H1 (cell line): ENCODE results near the gene ADGRL2. TPM values are rescaled to one million over a fixed set of nuclear protein-coding genes. Genes with fewer than 3 reads are reported as not detected.
A peak's percentile ranks its signal among the peaks of the same experiment; 100 is the strongest.

Experiments used
- CTCF ChIA-PET: fragments of 300-600 bp; sonication (Branson Sonifier 250); formaldehyde crosslinking; loops from one replicate; lab custom pipeline; 2021; ENCODE audit not compliant: partially characterized antibody; lab: Charles Lee
- POLR2A ChIA-PET: fragments of 300-600 bp; sonication (Branson Sonifier 250); formaldehyde crosslinking; loops from one replicate; lab custom pipeline; 2021; ENCODE audit warnings: inconsistent platforms; ENCODE audit not compliant: partially characterized antibody; lab: Charles Lee
- DNase-seq, 2 experiments: peaks; one replicate each; pipeline versions ENCODE4 v3.0.0 to v3.0.0-alpha.2; 2010 to 2022; ENCODE audit warnings: low spot score in 2 of 2, low read depth in 1 of 2, mixed read lengths in 1 of 2
- FAIRE-seq: peaks from 2 replicates; lab custom pipeline; 2011; peaks lifted over from hg19 to GRCh38; lab: Jason Lieb, UNC
- H2AFZ ChIP-seq: 2 replicates; pipeline ENCODE4 v1.8.1; 2012; ENCODE audit warnings: low read length, inconsistent platforms
- H2AK5ac ChIP-seq: 2 replicates; pipeline ENCODE4 v1.6.1; 2013; ENCODE audit warnings: low read depth, low read length
- H2BK120ac ChIP-seq: replicated peaks from 2 replicates; pipeline ENCODE3; 2013; ENCODE audit warnings: low read depth, low read length, inconsistent platforms
- H2BK12ac ChIP-seq: 2 replicates; pipeline ENCODE4 v1.6.1; 2013; ENCODE audit warnings: low read depth, low read length
- H2BK15ac ChIP-seq: 2 replicates; pipeline ENCODE4 v1.6.1; 2013; ENCODE audit warnings: low read length
- H2BK20ac ChIP-seq: 2 replicates; pipeline ENCODE4 v1.6.1; 2013; ENCODE audit warnings: low read length
- H2BK5ac ChIP-seq: 2 replicates; pipeline ENCODE4 v1.6.1; 2013; ENCODE audit warnings: low read depth, low read length
- H3K14ac ChIP-seq: 2 replicates; pipeline ENCODE4 v1.6.1; 2013; ENCODE audit warnings: inconsistent platforms; ENCODE audit not compliant: insufficient read length
- H3K18ac ChIP-seq: 2 replicates; pipeline ENCODE4 v1.6.1; 2013; ENCODE audit warnings: low read length; ENCODE audit errors: extremely low read depth
- H3K23ac ChIP-seq: 2 replicates; pipeline ENCODE4 v1.6.1; 2013; ENCODE audit warnings: inconsistent platforms; ENCODE audit not compliant: insufficient read length
- H3K23me2 ChIP-seq: 2 replicates; pipeline ENCODE4 v1.6.1; 2013; ENCODE audit warnings: low read depth, low read length
- H3K27ac ChIP-seq: 2 replicates; pipeline ENCODE4 v1.6.1; 2011; ENCODE audit warnings: low read depth, low read length, inconsistent platforms
- H3K27me3 ChIP-seq, 4 experiments: replicated peaks in 1 of 4; 1 replicate in 1 of 4; 2 replicates in 3 of 4; pipeline versions ENCODE4 v1.6.1 to v1.8.1; 2011 to 2013; ENCODE audit warnings: low read length in 3 of 4, mild to moderate bottlenecking in 3 of 4, inconsistent platforms in 2 of 4, mixed read lengths in 2 of 4, moderate library complexity in 1 of 4; ENCODE audit not compliant: control insufficient read depth in 3 of 4, insufficient read depth in 3 of 4; ENCODE audit errors: extremely low read depth in 1 of 4
- H3K36me3 ChIP-seq, 4 experiments: 2 replicates each; pipeline versions ENCODE4 v1.6.1 to v1.8.1; 2011 to 2013; ENCODE audit warnings: mild to moderate bottlenecking in 4 of 4, low read length in 3 of 4, moderate library complexity in 2 of 4, control low read depth in 1 of 4, inconsistent platforms in 1 of 4; ENCODE audit not compliant: insufficient read depth in 4 of 4, control insufficient read depth in 2 of 4
- H3K4ac ChIP-seq: replicated peaks from 2 replicates; pipeline ENCODE3; 2013; ENCODE audit warnings: low read length, low read depth, mixed read lengths, inconsistent platforms; ENCODE audit not compliant: insufficient read length
- H3K4me1 ChIP-seq, 4 experiments: replicated peaks in 1 of 4; 1 replicate in 1 of 4; 2 replicates in 3 of 4; pipeline versions ENCODE4 v1.6.1 to v1.8.1; 2011 to 2013; ENCODE audit warnings: low read length in 3 of 4, inconsistent platforms in 2 of 4, mixed read lengths in 1 of 4; ENCODE audit not compliant: insufficient read depth in 4 of 4, control insufficient read depth in 3 of 4
- H3K4me2 ChIP-seq, 2 experiments: 2 replicates each; pipeline versions ENCODE4 v1.6.1 to v1.8.1; 2011 to 2013; ENCODE audit warnings: low read depth in 2 of 2, low read length in 2 of 2, control low read depth in 1 of 2, inconsistent platforms in 1 of 2, mild to moderate bottlenecking in 1 of 2; ENCODE audit not compliant: insufficient read depth in 1 of 2
- H3K4me3 ChIP-seq, 4 experiments: fragments of 200-600, 300-600 bp in 1 of 4; sonication (generic), shearing (Covaris generic), sonication (Bioruptor Twin) in 1 of 4; 2 replicates each; pipeline versions ENCODE4 v1.5.1 to v1.8.1; 2011 to 2016; ENCODE audit warnings: low read length in 4 of 4, low read depth in 3 of 4, control low read depth in 2 of 4, inconsistent platforms in 2 of 4, mild to moderate bottlenecking in 2 of 4, mixed read lengths in 1 of 4, moderate library complexity in 1 of 4; ENCODE audit not compliant: insufficient read depth in 2 of 4; ENCODE audit errors: extremely low read depth in 1 of 4
- H3K56ac ChIP-seq: replicated peaks from 2 replicates; pipeline ENCODE3; 2013; ENCODE audit warnings: low read depth, mild to moderate bottlenecking, mixed read lengths, low read length, inconsistent platforms; ENCODE audit not compliant: insufficient read length
- H3K79me1 ChIP-seq: 2 replicates; pipeline ENCODE4 v1.6.1; 2013; ENCODE audit warnings: low read depth, low read length, control low read depth
- H3K79me2 ChIP-seq, 2 experiments: 2 replicates each; pipeline versions ENCODE4 v1.6.1 to v1.8.1; 2012 to 2013; ENCODE audit warnings: low read length in 2 of 2, mild to moderate bottlenecking in 2 of 2, inconsistent platforms in 1 of 2; ENCODE audit not compliant: insufficient read depth in 2 of 2, control insufficient read depth in 1 of 2
- H3K9ac ChIP-seq, 4 experiments: replicated peaks in 1 of 4; 1 replicate in 1 of 4; 2 replicates in 3 of 4; pipeline versions ENCODE4 v1.6.1 to v1.8.1; 2011 to 2013; ENCODE audit warnings: low read depth in 3 of 4, low read length in 3 of 4, control low read depth in 2 of 4, mild to moderate bottlenecking in 2 of 4, moderate library complexity in 2 of 4, inconsistent platforms in 1 of 4; ENCODE audit errors: extremely low read depth in 1 of 4
- H3K9me3 ChIP-seq, 2 experiments: 2 replicates each; pipeline versions ENCODE4 v1.6.1 to v1.8.1; 2012 to 2013; ENCODE audit warnings: mild to moderate bottlenecking in 2 of 2, moderate library complexity in 2 of 2, control low read depth in 1 of 2, inconsistent platforms in 1 of 2, low read depth in 1 of 2, low read length in 1 of 2, mixed read lengths in 1 of 2; ENCODE audit not compliant: insufficient read depth in 2 of 2
- H4K20me1 ChIP-seq, 2 experiments: replicated peaks in 1 of 2; 2 replicates each; pipeline versions ENCODE3 to v1.8.1; 2011 to 2013; ENCODE audit warnings: inconsistent platforms in 2 of 2, low read length in 2 of 2, mild to moderate bottlenecking in 1 of 2; ENCODE audit not compliant: insufficient read depth in 2 of 2, control insufficient read depth in 1 of 2
- H4K5ac ChIP-seq: 2 replicates; pipeline ENCODE4 v1.6.1; 2013; ENCODE audit warnings: low read length, low read depth, mixed read lengths, inconsistent platforms; ENCODE audit not compliant: insufficient read length
- H4K8ac ChIP-seq: 2 replicates; pipeline ENCODE4 v1.8.0; 2013; ENCODE audit warnings: mild to moderate bottlenecking, moderate library complexity, low read length, inconsistent platforms; ENCODE audit not compliant: insufficient read depth; ENCODE audit errors: extremely low read depth
- H4K91ac ChIP-seq: replicated peaks from 2 replicates; pipeline ENCODE3; 2013; ENCODE audit warnings: low read length, mixed read lengths, inconsistent platforms; ENCODE audit not compliant: insufficient read length
- BRCA1 ChIP-seq: IDR thresholded peaks from 2 replicates; pipeline ENCODE4 v1.6.1; 2012; ENCODE audit warnings: low read depth, low read length, improper control_type of control experiment
- CBX5 ChIP-seq: fragments of 300-800, 300-1000 bp; sonication (generic); IDR thresholded peaks from 2 replicates; pipeline ENCODE4 v1.7.1; 2016; ENCODE audit warnings: antibody characterized with exemption, low read length, low read depth
- CEBPB ChIP-seq: IDR thresholded peaks from 2 replicates; pipeline ENCODE4 v1.6.1; 2012; ENCODE audit warnings: low read depth, low read length
- CHD2 ChIP-seq: IDR thresholded peaks from 2 replicates; pipeline ENCODE4 v1.6.1; 2012; ENCODE audit warnings: low read length, improper control_type of control experiment
- CREB1 ChIP-seq: IDR thresholded peaks from 2 replicates; pipeline ENCODE4 v1.6.1; 2012; ENCODE audit warnings: inconsistent platforms
- EP300 ChIP-seq, 2 experiments: IDR thresholded peaks; 1 replicate in 1 of 2; 2 replicates in 1 of 2; pipeline ENCODE4 v1.6.1; 2011 to 2012; ENCODE audit warnings: low read depth in 2 of 2, low read length in 2 of 2, mild to moderate bottlenecking in 2 of 2, borderline replicate concordance in 1 of 2, inconsistent platforms in 1 of 2, moderate library complexity in 1 of 2
- FOSL1 ChIP-seq: IDR thresholded peaks from 2 replicates; pipeline ENCODE4 v1.6.1; 2011; ENCODE audit warnings: mild to moderate bottlenecking, low read depth, low read length, moderate library complexity; ENCODE audit not compliant: insufficient read depth
- KDM5A ChIP-seq: fragments of 200-600 bp; IDR thresholded peaks from 2 replicates; pipeline ENCODE4 v1.7.1; 2012; ENCODE audit warnings: mild to moderate bottlenecking, low read length, inconsistent platforms, mixed read lengths
- PHF8 ChIP-seq: fragments of 200-600 bp; sonication (generic); conservative IDR thresholded peaks from 2 replicates; pipeline ENCODE4 v1.7.1; 2012; ENCODE audit warnings: low read depth, mild to moderate bottlenecking, inconsistent platforms, low read length, moderate library complexity
- RXRA ChIP-seq: IDR thresholded peaks from 2 replicates; pipeline ENCODE4 v1.6.1; 2011; ENCODE audit warnings: low read depth, mild to moderate bottlenecking, low read length, moderate library complexity; ENCODE audit not compliant: insufficient read depth
- SP2 ChIP-seq: IDR thresholded peaks from 2 replicates; pipeline ENCODE4 v1.6.1; 2012; ENCODE audit warnings: mild to moderate bottlenecking, low read length, inconsistent platforms
- ZNF274 ChIP-seq: IDR thresholded peaks from 2 replicates; pipeline ENCODE4 v1.7.0; 2012; ENCODE audit warnings: low read length, borderline replicate concordance; ENCODE audit errors: extremely low read depth
- WGBS, 2 experiments: shearing (Covaris generic) in 1 of 2; methylation state at CpG; one replicate each; pipeline versions ENCODE4 v1.1.6 to v1.1.7; 2013 to 2015; ENCODE audit warnings: low lambda C conversion rate in 2 of 2, mixed read lengths in 2 of 2, inconsistent platforms in 1 of 2, low coverage in 1 of 2, missing lambda C conversion rate in 1 of 2; ENCODE audit not compliant: insufficient replicate concordance in 2 of 2, insufficient coverage in 1 of 2, insufficient read length in 1 of 2; ENCODE audit errors: extremely low coverage in 1 of 2, missing lambda C conversion rate in 1 of 2; 5-methylcytosine and 5-hydroxymethylcytosine counted together
- polyA plus RNA-seq, 7 experiments: library from polyadenylated mRNA; depleted of rRNA in 3 of 7; stranded (reverse) in 5 of 7; unstranded in 2 of 7; fragments of >200 nt in 5 of 7; fragments of 200-250 nt in 2 of 7; gene quantifications; 1 replicate in 5 of 7; 2 replicates in 1 of 7; 4 replicates in 1 of 7; pipeline versions ENCODE4 v1.2.1 to v1.2.3, GENCODE V29; 2011 to 2013; ENCODE audit warnings: missing spikeins in 2 of 7, mixed read lengths in 2 of 7
- total RNA-seq: library from RNA; stranded (reverse); fragmentation: NEBNext Ultra II Directional; extraction: Animal tissue kit (Norgen Biotek cat#: 25700); gene quantifications from 2 replicates; pipeline ENCODE4 v1.2.1, GENCODE V29; 2021
- TF ChIP-seq, protein P1 (sequence below): IDR thresholded peaks from 2 replicates; pipeline ENCODE4 v1.6.1; 2012; ENCODE audit warnings: low read length, inconsistent platforms

Gene ADGRL2
- total and polyA plus RNA-seq, 2 of the 8 experiments (the other 6 are each of a cell fraction or from before 2014, with no cell fraction given), result 113 to 124 TPM

DNA sequence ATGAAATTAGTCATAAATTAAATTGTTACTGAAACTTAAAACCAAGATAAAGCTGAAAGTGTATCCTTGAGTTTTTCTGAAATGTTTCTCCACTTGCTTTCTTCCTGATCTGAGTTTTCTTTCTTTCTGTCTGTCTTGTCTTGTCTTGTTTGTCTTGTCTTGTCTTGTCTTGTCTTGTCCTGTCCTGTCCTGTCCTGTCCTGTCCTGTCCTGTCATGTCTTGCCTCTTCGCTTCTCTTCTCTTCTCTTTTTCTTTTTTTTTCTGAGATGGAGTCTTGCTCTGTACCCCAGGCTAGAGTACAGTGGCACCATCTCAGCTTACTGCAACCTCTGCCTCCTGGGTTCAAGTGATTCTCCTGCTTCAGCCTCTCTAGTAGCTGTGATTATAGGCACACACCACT, 73.7 kb downstream of the ADGRL2 start:
- ChIA-PET CTCF (no interaction called here), POLR2A (interaction anchor here (1.1 kb wide), 1 partner anchor 53 kb away, joined by 3 read pairs; no protein-coding TSS in a partner anchor)
- Histone ChIP-seq H3K4me3 (no peak overlapping the region), H2BK12ac (no peak overlapping the region), H3K79me1 (no peaks in the 10 kb centered on the region), H3K36me3 (peaks cover 0 to 3% (median 0%) of the 10 kb centered on the region in 4 experiments; a peak in 1 of 8 replicates), H3K27ac (no peak overlapping the region), H3K4me2 (no peak overlapping the region), H4K5ac (peak overlapping the region; percentile 52), H3K79me2 (peaks cover 3 to 93% of the 10 kb centered on the region in 2 experiments; a peak in 3 of 4 replicates), H2AFZ (no peak overlapping the region), H4K20me1 (peaks cover 0 to 9% of the 10 kb centered on the region in 2 experiments), H3K9me3 (no peaks in the 10 kb centered on the region), H3K14ac (no peak overlapping the region), H3K18ac (no peak overlapping the region), H2BK120ac (no peak overlapping the region), H2BK5ac (peak overlapping the region; percentile 40; the same call in 1 of the 2 replicates), H2AK5ac (no peak overlapping the region), H3K23me2 (no peaks in the 10 kb centered on the region), H2BK15ac (no peak overlapping the region), H3K27me3 (no peaks in the 10 kb centered on the region), H2BK20ac (no peak overlapping the region), H3K56ac (no peak overlapping the region), H3K23ac (no peak overlapping the region), H3K9ac (no peak overlapping the region), H4K8ac (no peak overlapping the region), H4K91ac (no peak overlapping the region), H3K4ac (no peak overlapping the region), H3K4me1 (peaks cover 0 to 7% (median 0%) of the 10 kb centered on the region in 4 experiments; a peak in 1 of 7 replicates)
- peak; percentile 42 for FAIRE-seq
- DNase-seq, result no peak
- WGBS, 2 experiments, result 100% methylated on average over 1 of the region's 1 CpG; no CpG with 5 or more reads in 1 of the 2 experiments
- no peak for TF ChIP-seq FOSL1
- no peak for TF ChIP-seq RXRA
- TF ChIP-seq SP2, result no peak
- TF ChIP-seq CHD2, result no peak
- TF ChIP-seq PHF8, result no peak
- no peak for TF ChIP-seq BRCA1
- no peak for TF ChIP-seq CREB1
- no peak for TF ChIP-seq CEBPB
- TF ChIP-seq EP300 (IDR thresholded peaks at IDR 0.05; ENCODE audit: borderline replicate concordance in 1 of 2, low read depth in 2 of 2, low read length in 2 of 2), result no peak
- TF ChIP-seq ZNF274, result no peak
- TF ChIP-seq CBX5, result no peak
- TF ChIP-seq, protein P1, sequence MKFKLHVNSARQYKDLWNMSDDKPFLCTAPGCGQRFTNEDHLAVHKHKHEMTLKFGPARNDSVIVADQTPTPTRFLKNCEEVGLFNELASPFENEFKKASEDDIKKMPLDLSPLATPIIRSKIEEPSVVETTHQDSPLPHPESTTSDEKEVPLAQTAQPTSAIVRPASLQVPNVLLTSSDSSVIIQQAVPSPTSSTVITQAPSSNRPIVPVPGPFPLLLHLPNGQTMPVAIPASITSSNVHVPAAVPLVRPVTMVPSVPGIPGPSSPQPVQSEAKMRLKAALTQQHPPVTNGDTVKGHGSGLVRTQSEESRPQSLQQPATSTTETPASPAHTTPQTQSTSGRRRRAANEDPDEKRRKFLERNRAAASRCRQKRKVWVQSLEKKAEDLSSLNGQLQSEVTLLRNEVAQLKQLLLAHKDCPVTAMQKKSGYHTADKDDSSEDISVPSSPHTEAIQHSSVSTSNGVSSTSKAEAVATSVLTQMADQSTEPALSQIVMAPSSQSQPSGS, result no peak
- no peak for TF ChIP-seq KDM5A
